HepG2 (cell line): Measurements from ENCODE around the gene ZPR1. TPM values are rescaled to one million over a fixed set of nuclear protein-coding genes. Genes with fewer than 3 reads are reported as not detected.

Source experiments
- ASH2L ChIP-seq: fragments of 300-600, 200-600 bp; sonication (generic); IDR thresholded peaks from 2 replicates; pipeline ENCODE4 v1.7.0; 2017; ENCODE audit warnings: low read depth, mild to moderate bottlenecking, moderate library complexity, mixed read lengths, low read length; ENCODE audit not compliant: insufficient read length
- EEA1 ChIP-seq: sonication (generic); formaldehyde crosslinking; IDR thresholded peaks from 2 replicates; pipeline ENCODE4 v1.5.1; 2020; ENCODE audit warnings: mild to moderate bottlenecking, missing genetic modification reagents, borderline replicate concordance
- GRHL1 ChIP-seq: sonication (generic); formaldehyde crosslinking; conservative IDR thresholded peaks from 2 replicates; pipeline ENCODE4 v1.8.0; 2022; ENCODE audit warnings: missing genetic modification reagents
- MED1 ChIP-seq: sonication (generic); formaldehyde crosslinking; IDR thresholded peaks from 2 replicates; pipeline ENCODE4 v1.4.0; 2020; ENCODE audit warnings: missing genetic modification reagents
- NCOA2 ChIP-seq: sonication (generic); formaldehyde crosslinking; IDR thresholded peaks from 2 replicates; pipeline ENCODE4 v1.8.0; 2022; ENCODE audit warnings: inconsistent platforms
- NPAS2 ChIP-seq: sonication (generic); formaldehyde crosslinking; IDR thresholded peaks from 2 replicates; pipeline ENCODE4 v1.8.0; 2022; ENCODE audit warnings: mild to moderate bottlenecking, missing genetic modification reagents, borderline replicate concordance
- RFX5 ChIP-seq: IDR thresholded peaks from 2 replicates; pipeline ENCODE4 v1.6.1; 2011; ENCODE audit warnings: low read depth, low read length, improper control_type of control experiment
- RORA ChIP-seq: sonication (generic); formaldehyde crosslinking; IDR thresholded peaks from 2 replicates; pipeline ENCODE4 v1.5.0; 2020; ENCODE audit warnings: mild to moderate bottlenecking, missing genetic modification reagents, moderate library complexity
- SKIL ChIP-seq: sonication (generic); formaldehyde crosslinking; IDR thresholded peaks from 2 replicates; pipeline ENCODE4 v1.8.0; 2022; ENCODE audit warnings: missing genetic modification reagents, mild to moderate bottlenecking, moderate library complexity, borderline replicate concordance
- SNAPC2 ChIP-seq: sonication (generic); formaldehyde crosslinking; IDR thresholded peaks from 2 replicates; pipeline ENCODE4 v1.8.1; 2022; ENCODE audit warnings: mild to moderate bottlenecking, missing genetic modification reagents
- THAP11 ChIP-seq: IDR thresholded peaks from 2 replicates; pipeline ENCODE4 v1.6.1; 2016; ENCODE audit warnings: missing biosample characterization, missing genetic modification reagents
- TOE1 ChIP-seq: sonication (generic); formaldehyde crosslinking; IDR thresholded peaks from 2 replicates; pipeline ENCODE4 v1.4.0; 2020; ENCODE audit warnings: mild to moderate bottlenecking, missing genetic modification reagents
- ZBTB10 ChIP-seq: sonication (generic); formaldehyde crosslinking; IDR thresholded peaks from 2 replicates; pipeline ENCODE4 v1.4.0; 2020; ENCODE audit warnings: missing genetic modification reagents, borderline replicate concordance
- ZFX ChIP-seq: sonication (generic); formaldehyde crosslinking; IDR thresholded peaks from 2 replicates; pipeline ENCODE4 v1.4.0; 2020; ENCODE audit warnings: mild to moderate bottlenecking, low read depth, missing genetic modification reagents, moderate library complexity
- ZMAT3 ChIP-seq: sonication (generic); formaldehyde crosslinking; conservative IDR thresholded peaks from 2 replicates; pipeline ENCODE4 v1.7.0; 2021; ENCODE audit warnings: missing genetic modification reagents
- ZNF17 ChIP-seq: sonication (generic); formaldehyde crosslinking; IDR thresholded peaks from 2 replicates; pipeline ENCODE4 v1.5.0; 2020; ENCODE audit warnings: mild to moderate bottlenecking, missing genetic modification reagents
- ZNF275 ChIP-seq: sonication (generic); formaldehyde crosslinking; IDR thresholded peaks from 2 replicates; pipeline ENCODE4 v1.8.0; 2022; ENCODE audit warnings: missing genetic modification reagents, mild to moderate bottlenecking, inconsistent platforms, borderline replicate concordance
- ZNF510 ChIP-seq: sonication (generic); formaldehyde crosslinking; IDR thresholded peaks from 2 replicates; pipeline ENCODE4 v1.4.0; 2020; ENCODE audit warnings: low read depth, mild to moderate bottlenecking, missing genetic modification reagents
- ZNF557 ChIP-seq: sonication (generic); formaldehyde crosslinking; IDR thresholded peaks from 2 replicates; pipeline ENCODE4 v1.4.0; 2020; ENCODE audit warnings: missing genetic modification reagents
- ZNF562 ChIP-seq: sonication (generic); formaldehyde crosslinking; IDR thresholded peaks from 2 replicates; pipeline ENCODE4 v1.8.0; 2022; ENCODE audit warnings: missing genetic modification reagents, borderline replicate concordance
- polyA plus RNA-seq, 8 experiments: library from polyadenylated mRNA; depleted of rRNA in 3 of 8; stranded (reverse) in 7 of 8; unstranded in 1 of 8; fragments of >200 nt; fragmentation: Illumina TruSeq in 4 of 8; extraction: Trizol in 4 of 8; gene quantifications; 2 replicates each; pipeline versions ENCODE4 v1.2.1 to v1.2.3, GENCODE V29; 2011 to 2016; ENCODE audit warnings: low read depth in 4 of 8, missing spikeins in 1 of 8, mixed read lengths in 1 of 8; ENCODE audit not compliant: insufficient read depth in 1 of 8
- total RNA-seq, 5 experiments: library from RNA; depleted of rRNA; stranded (reverse); fragments of >200 nt; fragmentation: Illumina TruSeq; extraction: Trizol; gene quantifications; 2 replicates each; pipeline ENCODE4 v1.2.3, GENCODE V29; 2016; ENCODE audit warnings: low read depth in 1 of 5

Gene ZPR1
- total and polyA plus RNA-seq, 2 of the 13 experiments (the other 11 are each of a cell fraction or from before 2014, with no cell fraction given), result 40.0 to 79.3 TPM

GRCh38 chr11:116808262-116809175 is 20.7 kb upstream of the ZPR1 start (continued):
- peak; percentile 68; the same call in 1 of the 2 replicates for TF ChIP-seq SNAPC2 (CRISPR knock-in tag)
- peak; percentile 33; the same call in 1 of the 2 replicates for TF ChIP-seq ZMAT3 (CRISPR knock-in tag)
- TF ChIP-seq NPAS2 (CRISPR knock-in tag), result no peak
- no peak for TF ChIP-seq ZNF275 (CRISPR knock-in tag)
- TF ChIP-seq NCOA2, result peak; percentile 99
- peak; percentile 99 for TF ChIP-seq ASH2L
- TF ChIP-seq ZNF510 (CRISPR knock-in tag), result peak; percentile 92; the same call in 1 of the 2 replicates
- peak; percentile 95 for TF ChIP-seq MED1 (CRISPR knock-in tag)
- peak; percentile 81; the same call in 1 of the 2 replicates for TF ChIP-seq SKIL (CRISPR knock-in tag)
- no peak for TF ChIP-seq GRHL1
- 0 out of 2 replicates have a peak, but pooled peaks have one; percentile 55 for TF ChIP-seq EEA1 (CRISPR knock-in tag)
- peak; percentile 58; the same call in 1 of the 2 replicates for TF ChIP-seq THAP11
- 0 out of 2 replicates have a peak, but pooled peaks have one; percentile 28 for TF ChIP-seq ZFX (CRISPR knock-in tag)
- TF ChIP-seq ZNF557 (CRISPR knock-in tag), result peak; percentile 40; the same call in 1 of the 2 replicates
- TF ChIP-seq RORA (CRISPR knock-in tag), result no peak
- TF ChIP-seq ZBTB10 (CRISPR knock-in tag), result peak; percentile 61; the same call in 1 of the 2 replicates
- no peak for TF ChIP-seq ZNF17 (CRISPR knock-in tag)
- TF ChIP-seq RFX5, result no peak
- no peak for TF ChIP-seq ZNF562
- peak; percentile 21; the same call in 1 of the 2 replicates for TF ChIP-seq TOE1
